Small intestine (tissue), 7 donors: ENCODE results near the gene GFOD1. TPM values are rescaled to one million over a fixed set of nuclear protein-coding genes. Genes with fewer than 3 reads are reported as not detected.
A peak's percentile ranks its signal among the peaks of the same experiment; 100 is the strongest.

Experiments used
- DNase-seq, 2 donors: peaks; one replicate each; pipeline versions ENCODE4 v3.0.0 to v3.0.0-alpha.2; 2013
- FAIRE-seq: peaks from 2 replicates; lab custom pipeline; 2012; peaks lifted over from hg19 to GRCh38; lab: Jason Lieb, UNC
- H3K27ac ChIP-seq, 3 donors: one replicate each; pipeline ENCODE4 v1.5.1; 2013; ENCODE audit warnings: low read length in 2 of 3, mild to moderate bottlenecking in 2 of 3, control low read depth in 1 of 3, inconsistent platforms in 1 of 3, low read depth in 1 of 3, moderate library complexity in 1 of 3
- H3K27me3 ChIP-seq, 3 donors: one replicate each; pipeline ENCODE4 v1.6.1; 2013; ENCODE audit warnings: low read length in 3 of 3, inconsistent platforms in 1 of 3; ENCODE audit not compliant: control insufficient read depth in 3 of 3, insufficient read depth in 3 of 3
- H3K36me3 ChIP-seq, 3 donors: one replicate each; pipeline ENCODE4 v1.6.1; 2013; ENCODE audit warnings: low read length in 3 of 3, inconsistent platforms in 1 of 3, low read depth in 1 of 3, mild to moderate bottlenecking in 1 of 3, moderate library complexity in 1 of 3; ENCODE audit not compliant: control insufficient read depth in 3 of 3, insufficient read depth in 2 of 3
- H3K4me1 ChIP-seq, 3 donors: one replicate each; pipeline ENCODE4 v1.6.1; 2013; ENCODE audit warnings: low read length in 2 of 3, inconsistent platforms in 1 of 3, low read depth in 1 of 3, mild to moderate bottlenecking in 1 of 3, moderate library complexity in 1 of 3; ENCODE audit not compliant: control insufficient read depth in 3 of 3, insufficient read depth in 2 of 3
- H3K4me3 ChIP-seq, 3 donors: one replicate each; pipeline ENCODE4 v1.5.1; 2013; ENCODE audit warnings: low read length in 3 of 3, control low read depth in 1 of 3, inconsistent platforms in 1 of 3, low read depth in 1 of 3, mild to moderate bottlenecking in 1 of 3, moderate library complexity in 1 of 3
- H3K9me3 ChIP-seq, 2 donors: one replicate each; pipeline ENCODE4 v1.6.1; 2013; ENCODE audit warnings: low read depth in 1 of 2, low read length in 1 of 2; ENCODE audit not compliant: control insufficient read depth in 2 of 2, insufficient read depth in 1 of 2
- WGBS, 3 donors: extraction: QIAGEN DNeasy Blood & Tissue Kit; methylation state at CpG; one replicate each; pipeline ENCODE4 v1.1.7; 2013; 5-methylcytosine and 5-hydroxymethylcytosine counted together
- polyA plus RNA-seq, 4 donors: library from polyadenylated mRNA; stranded (reverse) in 3 of 4; unstranded in 1 of 4; fragments of 200-250 nt in 3 of 4; fragments of 120-200 nt in 1 of 4; gene quantifications; one replicate each; pipeline versions ENCODE4 v1.2.1 to v1.2.3, GENCODE V29; 2013
- donor health status: healthy with polysubstance abuse.
- donor health status: control.
- donor health status: control.
- donor health status: Bipolar disorder and iron deficiency.
- donor health status: healthy.

The GFOD1 gene
- polyA plus RNA-seq, 4 donors, result 1.1 to 7.3 (median 1.5) TPM

DNA sequence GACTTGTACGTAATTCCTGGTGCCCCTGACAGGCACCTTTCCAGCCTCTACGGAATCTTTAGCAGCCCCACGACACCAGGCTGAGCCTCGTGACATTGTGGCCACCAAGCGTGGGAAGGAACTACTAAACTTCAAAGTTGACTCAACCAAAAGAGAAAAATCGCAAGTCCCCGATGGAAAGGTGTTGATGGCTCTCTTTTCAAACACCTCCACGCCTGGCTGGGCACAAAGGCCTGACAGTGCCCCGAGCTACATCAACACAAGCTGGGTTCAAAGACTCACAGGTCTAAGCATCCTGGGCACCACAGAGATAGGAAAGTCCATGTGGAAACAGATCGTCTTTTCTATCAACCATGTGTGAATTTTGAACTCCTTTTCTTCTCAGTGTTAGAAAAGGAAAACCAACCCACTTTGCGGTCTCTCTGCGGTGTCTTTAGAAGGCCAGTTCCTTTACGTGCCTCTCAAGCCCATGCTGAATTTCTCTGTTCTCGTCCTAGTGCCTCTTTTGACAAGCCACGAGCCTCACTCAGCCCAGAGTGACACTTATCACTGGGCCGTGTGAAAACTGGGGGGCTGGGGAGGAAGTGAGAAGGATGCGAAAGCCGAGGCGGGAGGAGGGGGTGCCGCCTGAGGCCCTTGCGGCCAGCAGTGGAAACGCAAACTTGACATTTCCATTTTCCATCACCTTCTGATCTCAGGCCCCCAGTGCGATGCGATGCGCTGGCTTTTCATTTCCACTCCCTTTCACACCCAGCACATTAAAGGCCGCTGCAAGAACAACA is 59.4 kb downstream of the GFOD1 start:
- H3K27ac ChIP-seq, result peak overlapping the region in 2 of 3 donors; percentile 28 to 70
- peak in 1 of 2 donors; percentile 56 for DNase-seq
- no peak overlapping the region for H3K4me3 ChIP-seq

GRCh38 chr6:13427316-13427715 is 60.1 kb downstream of the GFOD1 start:
- WGBS, 3 donors, result 79 to 84% (median 81%) methylated on average over 8 of the region's 8 CpGs
- Histone ChIP-seq H3K36me3 (no peaks in the 10 kb centered on the region), H3K9me3 (no peaks in the 10 kb centered on the region), H3K27me3 (peaks cover 0 to 11% (median 0%) of the 10 kb centered on the region in 3 donors), H3K27ac (peak overlapping the region in 1 of 3 donors; percentile 36), H3K4me3 (no peak overlapping the region), H3K4me1 (peaks cover 0 to 14% (median 0%) of the 10 kb centered on the region in 3 donors)
- DNase-seq, result no peak
- no peak for FAIRE-seq

More for the DNA sequence above, 59.4 kb downstream of the GFOD1 start:
- no peaks in the 10 kb centered on the region for H3K9me3 ChIP-seq
- no peaks in the 10 kb centered on the region for H3K36me3 ChIP-seq
- 62 to 73% (median 63%) methylated on average over 25 to 26 of the region's 26 CpGs for whole genome bisulfite sequencing, 3 donors
- H3K4me1 ChIP-seq, result peaks cover 0 to 13% (median 0%) of the 10 kb centered on the region in 3 donors
- FAIRE-seq, result no peak
- peaks cover 0 to 11% (median 0%) of the 10 kb centered on the region in 3 donors for H3K27me3 ChIP-seq

DNA sequence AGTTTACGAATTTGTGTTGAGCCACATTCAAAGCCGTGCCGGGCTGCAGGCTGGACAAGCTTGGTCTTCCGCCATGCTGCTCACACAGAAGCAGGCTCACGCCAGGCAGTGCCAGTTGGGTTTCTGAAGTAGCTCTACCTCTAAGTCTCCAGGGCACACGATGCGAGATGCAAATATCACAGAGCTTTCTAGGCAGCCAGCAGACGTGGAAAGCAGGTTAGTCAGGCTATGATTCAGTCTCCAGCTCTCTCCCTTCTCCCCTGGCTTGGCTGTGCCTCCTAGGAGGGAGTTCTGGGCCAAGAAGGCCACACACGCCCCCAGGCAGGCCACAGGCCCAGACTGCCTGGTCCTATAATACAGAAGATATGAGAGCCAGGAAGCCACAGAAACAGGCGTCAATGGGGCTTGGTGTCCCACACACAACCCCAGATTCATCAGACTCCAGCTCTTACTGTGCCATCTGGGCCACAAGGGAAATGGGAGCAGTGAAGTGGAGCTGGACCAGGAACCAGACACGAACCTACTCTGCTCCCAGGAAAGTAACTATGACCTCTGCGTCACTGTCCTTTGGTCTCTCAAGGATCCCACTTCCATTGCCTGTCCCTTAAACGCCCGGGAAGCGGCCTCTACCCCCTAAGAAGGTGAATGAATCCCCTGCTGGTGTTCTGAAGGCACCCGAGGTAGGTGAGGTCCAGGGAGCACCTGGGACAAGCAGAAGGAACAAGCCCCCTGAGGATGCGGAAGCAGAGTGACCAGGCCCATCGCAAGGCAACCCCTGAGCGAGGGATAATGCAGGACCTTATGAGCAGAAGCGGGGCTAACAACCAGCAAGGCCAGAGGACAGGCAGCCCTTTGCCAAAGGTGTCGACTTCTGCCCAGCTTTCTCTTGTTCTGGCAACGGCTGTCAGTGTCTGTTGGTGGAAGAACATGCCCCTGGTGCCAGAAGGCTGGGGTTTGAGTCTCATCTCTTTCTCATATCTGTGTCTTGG is 61.2 kb downstream of the GFOD1 start:
- H3K27me3 ChIP-seq, result peaks cover 0 to 11% (median 0%) of the 10 kb centered on the region in 3 donors
- DNase-seq (no peak), FAIRE-seq (no peak)
- peaks cover 0 to 17% (median 0%) of the 10 kb centered on the region in 3 donors for H3K4me1 ChIP-seq
- H3K27ac ChIP-seq, result peak overlapping the region in 1 of 3 donors; percentile 7
- H3K4me3 ChIP-seq, result no peak overlapping the region
- no peaks in the 10 kb centered on the region for H3K9me3 ChIP-seq
- WGBS, 3 donors, result 82 to 89% (median 88%) methylated on average over 22 of the region's 22 CpGs
- no peaks in the 10 kb centered on the region for H3K36me3 ChIP-seq

GRCh38 chr6:13425270-13425873 is 62.0 kb downstream of the GFOD1 start:
- peak overlapping the region in 1 of 3 donors; percentile 29 for H3K27ac ChIP-seq
- H3K9me3 ChIP-seq, result no peaks in the 10 kb centered on the region
- no peaks in the 10 kb centered on the region for H3K36me3 ChIP-seq
- H3K4me1 ChIP-seq, result peaks cover 0 to 17% (median 0%) of the 10 kb centered on the region in 3 donors
- no peak overlapping the region for H3K4me3 ChIP-seq
- FAIRE-seq, result no peak
- H3K27me3 ChIP-seq, result peaks cover 0 to 11% (median 0%) of the 10 kb centered on the region in 3 donors
- DNase-seq, result no peak
- 55 to 58% (median 56%) methylated on average over 3 of the region's 3 CpGs for WGBS, 3 donors

DNA sequence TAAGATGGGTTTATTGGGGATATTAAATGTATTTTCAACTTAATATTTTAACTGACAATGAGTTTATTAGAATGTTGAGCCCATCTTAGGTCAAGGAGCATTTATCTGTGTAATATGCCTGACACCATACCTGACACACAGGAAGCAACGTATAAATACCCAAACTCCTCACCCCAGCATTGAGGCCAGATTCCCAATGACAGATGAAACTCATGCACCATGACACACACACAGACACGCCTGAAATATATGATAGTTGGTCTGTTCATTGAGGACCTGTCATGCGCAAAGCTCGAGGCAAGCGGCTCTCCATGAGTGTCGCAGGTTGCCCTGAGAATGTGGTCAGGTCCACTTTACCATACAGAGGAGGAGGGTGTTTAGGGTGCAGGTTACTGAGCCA is 64.1 kb downstream of the GFOD1 start:
- H3K27ac ChIP-seq, result no peak overlapping the region

GRCh38 chr6:13422681-13423221 is 64.6 kb downstream of the GFOD1 start:
- peak overlapping the region in 1 of 3 donors; percentile 53 for H3K27ac ChIP-seq
- H3K9me3 ChIP-seq, result no peaks in the 10 kb centered on the region
- peaks cover 0 to 4% (median 0%) of the 10 kb centered on the region in 3 donors for H3K27me3 ChIP-seq
- DNase-seq (no peak), FAIRE-seq (no peak)
- WGBS, 3 donors, result 68 to 74% (median 71%) methylated on average over 5 of the region's 5 CpGs
- H3K4me3 ChIP-seq, result no peak overlapping the region
- H3K36me3 ChIP-seq, result no peaks in the 10 kb centered on the region
- H3K4me1 ChIP-seq, result peaks cover 0 to 9% (median 4%) of the 10 kb centered on the region in 3 donors

More for the DNA sequence above, 64.1 kb downstream of the GFOD1 start:
- H3K4me3 ChIP-seq, result no peak overlapping the region
- WGBS, 3 donors, result 79 to 97% (median 93%) methylated on average over 6 of the region's 6 CpGs
- FAIRE-seq (no peak), DNase-seq (no peak)
- H3K27me3 ChIP-seq, result peaks cover 0 to 7% (median 0%) of the 10 kb centered on the region in 3 donors
- H3K9me3 ChIP-seq, result no peaks in the 10 kb centered on the region
- H3K36me3 ChIP-seq, result no peaks in the 10 kb centered on the region
- peaks cover 0 to 9% (median 4%) of the 10 kb centered on the region in 3 donors for H3K4me1 ChIP-seq

- no peak for FAIRE-seq
- Histone ChIP-seq H3K27me3 (no peaks in the 10 kb centered on the region), H3K4me3 (no peak overlapping the region), H3K4me1 (peaks cover 0 to 9% (median 4%) of the 10 kb centered on the region in 3 donors), H3K36me3 (no peaks in the 10 kb centered on the region), H3K27ac (peak overlapping the region in 1 of 3 donors; percentile 12), H3K9me3 (no peaks in the 10 kb centered on the region)
- no peak for DNase-seq
- 71 to 93% (median 92%) methylated on average over 10 of the region's 10 CpGs for WGBS, 3 donors
Observed at GRCh38 chr6:13421425-13422059, 65.9 kb downstream of the GFOD1 start.
